Liver (tissue), 9 donors: ENCODE data around the gene CEBPG. TPM values are rescaled to one million over a fixed set of nuclear protein-coding genes. Genes with fewer than 3 reads are reported as not detected.
A peak's percentile ranks its signal among the peaks of the same experiment; 100 is the strongest.

Experiments used
- DNase-seq: peaks from one replicate; pipeline ENCODE4 v3.0.0-alpha.2; 2017; ENCODE audit warnings: low spot score
- H3K27ac ChIP-seq, 2 donors: one replicate each; pipeline ENCODE4 v1.7.0; 2013; ENCODE audit warnings: inconsistent platforms in 2 of 2, low read length in 2 of 2, control low read depth in 1 of 2, low read depth in 1 of 2, mild to moderate bottlenecking in 1 of 2
- H3K27me3 ChIP-seq, 4 donors: one replicate each; pipeline versions ENCODE4 v1.6.1 to v1.7.0; 2013; ENCODE audit warnings: low read length in 3 of 4, inconsistent platforms in 1 of 4, mild to moderate bottlenecking in 1 of 4, moderate library complexity in 1 of 4; ENCODE audit not compliant: control insufficient read depth in 4 of 4, insufficient read depth in 4 of 4
- H3K36me3 ChIP-seq, 4 donors: one replicate each; pipeline versions ENCODE4 v1.6.1 to v1.7.0; 2013; ENCODE audit warnings: low read length in 3 of 4, mild to moderate bottlenecking in 3 of 4, low read depth in 1 of 4, moderate library complexity in 1 of 4; ENCODE audit not compliant: control insufficient read depth in 4 of 4, insufficient read depth in 3 of 4
- H3K4me1 ChIP-seq, 4 donors: one replicate each; pipeline versions ENCODE4 v1.6.1 to v1.7.0; 2013; ENCODE audit warnings: low read length in 3 of 4, mild to moderate bottlenecking in 3 of 4, moderate library complexity in 1 of 4; ENCODE audit not compliant: control insufficient read depth in 4 of 4, insufficient read depth in 4 of 4
- H3K4me3 ChIP-seq, 3 donors: one replicate each; pipeline versions ENCODE4 v1.6.1 to v1.7.0; 2013; ENCODE audit warnings: low read length in 3 of 3, control low read depth in 1 of 3, low read depth in 1 of 3, mild to moderate bottlenecking in 1 of 3
- H3K9ac ChIP-seq, 2 donors: one replicate each; pipeline ENCODE4 v1.7.0; 2013; ENCODE audit warnings: low read length in 2 of 2, mild to moderate bottlenecking in 2 of 2, moderate library complexity in 2 of 2, control low read depth in 1 of 2, low read depth in 1 of 2
- H3K9me3 ChIP-seq, 4 donors: one replicate each; pipeline versions ENCODE4 v1.6.1 to v1.7.0; 2013; ENCODE audit warnings: low read length in 3 of 4; ENCODE audit not compliant: control insufficient read depth in 4 of 4
- EGR1 ChIP-seq, 2 donors: IDR thresholded peaks; 2 replicates each; pipeline ENCODE4 v1.6.1; 2016 to 2018; ENCODE audit warnings: antibody characterized with exemption in 2 of 2, low read depth in 2 of 2
- FOXA1 ChIP-seq: IDR thresholded peaks from 2 replicates; pipeline ENCODE4 v1.6.1; 2016; ENCODE audit warnings: antibody characterized with exemption
- FOXA2 ChIP-seq: IDR thresholded peaks from 2 replicates; pipeline ENCODE4 v1.6.1; 2016; ENCODE audit warnings: antibody characterized with exemption
- GABPA ChIP-seq, 2 donors: IDR thresholded peaks in 1 of 2; conservative IDR thresholded peaks in 1 of 2; 2 replicates each; pipeline ENCODE4 v1.6.1; 2016; ENCODE audit warnings: antibody characterized with exemption in 2 of 2, mild to moderate bottlenecking in 1 of 2, moderate library complexity in 1 of 2
- HNF4A ChIP-seq, 2 donors: conservative IDR thresholded peaks; 2 replicates each; pipeline ENCODE4 v1.6.1; 2016; ENCODE audit warnings: antibody characterized with exemption in 2 of 2, mild to moderate bottlenecking in 2 of 2
- HNF4G ChIP-seq: IDR thresholded peaks from 2 replicates; pipeline ENCODE4 v1.6.1; 2016; ENCODE audit warnings: antibody characterized with exemption
- JUND ChIP-seq, 2 donors: IDR thresholded peaks; 2 replicates each; pipeline ENCODE4 v1.6.1; 2016; ENCODE audit warnings: antibody characterized with exemption in 2 of 2
- NR2F2 ChIP-seq: IDR thresholded peaks from 2 replicates; pipeline ENCODE4 v1.6.1; 2016; ENCODE audit warnings: antibody characterized with exemption
- RAD21 ChIP-seq, 2 donors: IDR thresholded peaks; 2 replicates each; pipeline ENCODE4 v1.6.1; 2016; ENCODE audit warnings: antibody characterized with exemption in 2 of 2, mild to moderate bottlenecking in 2 of 2
- RXRA ChIP-seq, 2 donors: IDR thresholded peaks; 2 replicates each; pipeline ENCODE4 v1.6.1; 2017 to 2018; ENCODE audit warnings: antibody characterized with exemption in 2 of 2, mild to moderate bottlenecking in 1 of 2
- SP1 ChIP-seq: IDR thresholded peaks from 2 replicates; pipeline ENCODE4 v1.6.1; 2018; ENCODE audit warnings: antibody characterized with exemption, mild to moderate bottlenecking
- TAF1 ChIP-seq: conservative IDR thresholded peaks from 2 replicates; pipeline ENCODE4 v1.6.1; 2016; ENCODE audit warnings: antibody characterized with exemption, mild to moderate bottlenecking
- YY1 ChIP-seq: IDR thresholded peaks from 2 replicates; pipeline ENCODE4 v1.6.1; 2016; ENCODE audit warnings: antibody characterized with exemption, mild to moderate bottlenecking
- WGBS: extraction: QIAGEN DNeasy Blood & Tissue Kit; methylation state at CpG from one replicate; pipeline ENCODE4 v1.1.7; 2013; 5-methylcytosine and 5-hydroxymethylcytosine counted together
- polyA plus RNA-seq, 2 donors: library from polyadenylated mRNA; stranded (reverse) in 1 of 2; unstranded in 1 of 2; fragments of 200-250 nt in 1 of 2; fragments of >200 nt in 1 of 2; fragmentation: Nextera tagmentation in 1 of 2; extraction: Ambion mirVana in 1 of 2; gene quantifications; one replicate each; pipeline versions ENCODE4 v1.2.1 to v1.2.3, GENCODE V29; 2013 to 2015
- total RNA-seq, 2 donors: library from RNA; depleted of rRNA; stranded (reverse); fragments of >200 nt; gene quantifications; one replicate each; pipeline ENCODE4 v1.2.3, GENCODE V29; 2014
- TF ChIP-seq, protein P1 (sequence below): IDR thresholded peaks from 2 replicates; pipeline ENCODE4 v1.6.1; 2016; ENCODE audit warnings: antibody characterized with exemption
- TF ChIP-seq, protein P2 (sequence below): IDR thresholded peaks from 2 replicates; pipeline ENCODE4 v1.6.1; 2016; ENCODE audit warnings: antibody characterized with exemption
- TF ChIP-seq, protein P3 (sequence below): IDR thresholded peaks from 2 replicates; pipeline ENCODE4 v1.6.1; 2016; ENCODE audit warnings: antibody characterized with exemption, mild to moderate bottlenecking
- TF ChIP-seq, protein P4 (sequence below): IDR thresholded peaks from 2 replicates; pipeline ENCODE4 v1.6.1; 2016; ENCODE audit warnings: antibody characterized with exemption
- TF ChIP-seq, protein P5 (sequence below): fragments of 150-350 bp; IDR thresholded peaks from 2 replicates; pipeline ENCODE4 v1.5.1; 2017; ENCODE audit warnings: improper control_type of control experiment, low read depth, low read length; ENCODE audit not compliant: missing input control
- donor health status: healthy.
- donor health status: healthy.
- donor health status: healthy.
- donor health status: healthy.
- donor health status: healthy.

Gene CEBPG
- total and polyA plus RNA-seq, 4 donors, result 16.9 to 36.1 (median 24.2) TPM

DNA sequence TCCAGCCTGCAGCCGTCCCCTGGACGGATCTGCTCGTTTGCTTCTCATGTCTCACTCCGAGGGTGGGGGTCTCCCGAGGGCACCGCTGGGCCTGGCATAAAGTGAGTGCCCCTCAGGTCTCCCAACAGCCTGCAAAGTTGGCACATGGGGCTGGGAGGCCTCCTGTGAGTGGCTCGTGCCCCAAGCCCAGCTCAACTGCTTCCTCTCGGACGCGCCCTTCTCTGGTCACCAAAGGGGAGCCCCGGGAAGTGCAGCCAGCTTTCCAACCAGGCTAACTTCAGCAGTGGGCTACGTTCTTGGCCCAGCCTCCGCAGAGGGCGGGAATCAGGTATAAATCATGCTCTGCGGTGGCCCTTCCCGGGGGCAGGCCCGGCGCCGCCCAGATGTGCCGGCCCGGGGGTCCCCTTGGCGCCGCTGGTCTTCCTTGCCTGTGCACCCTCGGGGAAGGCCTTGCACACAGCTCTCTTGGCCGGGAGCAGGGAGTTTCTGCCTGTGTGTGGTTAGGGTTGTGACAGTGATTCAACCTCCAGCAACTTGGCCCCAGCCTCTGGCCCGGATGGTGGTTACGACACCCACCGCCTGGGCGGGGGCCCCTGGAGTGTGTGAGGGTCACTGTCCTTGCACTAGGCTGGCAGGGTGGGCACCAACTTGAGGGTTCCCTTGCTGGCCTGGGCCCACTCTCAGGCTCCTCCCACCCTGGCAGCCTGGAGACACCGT lies 20.7 kb downstream of the CEBPG start:
- Histone ChIP-seq H3K4me1 (peaks cover 68 to 98% (median 84%) of the 10 kb centered on the region in 4 donors), H3K36me3 (no peaks in the 10 kb centered on the region), H3K27ac (peak overlapping the region; percentile 90 to 91), H3K27me3 (no peaks in the 10 kb centered on the region), H3K9me3 (no peaks in the 10 kb centered on the region), H3K4me3 (no peak overlapping the region), H3K9ac (peak overlapping the region in 1 of 2 donors; percentile 13)
- peak; percentile 56 for DNase-seq
- WGBS, result 36% methylated on average over 30 of the region's 30 CpGs
- TF ChIP-seq, protein P1, sequence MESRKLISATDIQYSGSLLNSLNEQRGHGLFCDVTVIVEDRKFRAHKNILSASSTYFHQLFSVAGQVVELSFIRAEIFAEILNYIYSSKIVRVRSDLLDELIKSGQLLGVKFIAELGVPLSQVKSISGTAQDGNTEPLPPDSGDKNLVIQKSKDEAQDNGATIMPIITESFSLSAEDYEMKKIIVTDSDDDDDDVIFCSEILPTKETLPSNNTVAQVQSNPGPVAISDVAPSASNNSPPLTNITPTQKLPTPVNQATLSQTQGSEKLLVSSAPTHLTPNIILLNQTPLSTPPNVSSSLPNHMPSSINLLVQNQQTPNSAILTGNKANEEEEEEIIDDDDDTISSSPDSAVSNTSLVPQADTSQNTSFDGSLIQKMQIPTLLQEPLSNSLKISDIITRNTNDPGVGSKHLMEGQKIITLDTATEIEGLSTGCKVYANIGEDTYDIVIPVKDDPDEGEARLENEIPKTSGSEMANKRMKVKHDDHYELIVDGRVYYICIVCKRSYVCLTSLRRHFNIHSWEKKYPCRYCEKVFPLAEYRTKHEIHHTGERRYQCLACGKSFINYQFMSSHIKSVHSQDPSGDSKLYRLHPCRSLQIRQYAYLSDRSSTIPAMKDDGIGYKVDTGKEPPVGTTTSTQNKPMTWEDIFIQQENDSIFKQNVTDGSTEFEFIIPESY, result no peak
- no peak for TF ChIP-seq NR2F2
- TF ChIP-seq GABPA (IDR thresholded peaks at IDR 0.05 in 1 of 2, conservative IDR thresholded peaks at IDR 0.05 in 1 of 2), result no peak
- peak; percentile 66 to 73 for TF ChIP-seq RXRA (IDR thresholded peaks at IDR 0.05)
- TF ChIP-seq EGR1 (IDR thresholded peaks at IDR 0.05; ENCODE audit: low read depth in 2 of 2), result no peak
- TF ChIP-seq, protein P2, sequence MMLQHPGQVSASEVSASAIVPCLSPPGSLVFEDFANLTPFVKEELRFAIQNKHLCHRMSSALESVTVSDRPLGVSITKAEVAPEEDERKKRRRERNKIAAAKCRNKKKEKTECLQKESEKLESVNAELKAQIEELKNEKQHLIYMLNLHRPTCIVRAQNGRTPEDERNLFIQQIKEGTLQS, result peak; percentile 30
- TF ChIP-seq, protein P3, sequence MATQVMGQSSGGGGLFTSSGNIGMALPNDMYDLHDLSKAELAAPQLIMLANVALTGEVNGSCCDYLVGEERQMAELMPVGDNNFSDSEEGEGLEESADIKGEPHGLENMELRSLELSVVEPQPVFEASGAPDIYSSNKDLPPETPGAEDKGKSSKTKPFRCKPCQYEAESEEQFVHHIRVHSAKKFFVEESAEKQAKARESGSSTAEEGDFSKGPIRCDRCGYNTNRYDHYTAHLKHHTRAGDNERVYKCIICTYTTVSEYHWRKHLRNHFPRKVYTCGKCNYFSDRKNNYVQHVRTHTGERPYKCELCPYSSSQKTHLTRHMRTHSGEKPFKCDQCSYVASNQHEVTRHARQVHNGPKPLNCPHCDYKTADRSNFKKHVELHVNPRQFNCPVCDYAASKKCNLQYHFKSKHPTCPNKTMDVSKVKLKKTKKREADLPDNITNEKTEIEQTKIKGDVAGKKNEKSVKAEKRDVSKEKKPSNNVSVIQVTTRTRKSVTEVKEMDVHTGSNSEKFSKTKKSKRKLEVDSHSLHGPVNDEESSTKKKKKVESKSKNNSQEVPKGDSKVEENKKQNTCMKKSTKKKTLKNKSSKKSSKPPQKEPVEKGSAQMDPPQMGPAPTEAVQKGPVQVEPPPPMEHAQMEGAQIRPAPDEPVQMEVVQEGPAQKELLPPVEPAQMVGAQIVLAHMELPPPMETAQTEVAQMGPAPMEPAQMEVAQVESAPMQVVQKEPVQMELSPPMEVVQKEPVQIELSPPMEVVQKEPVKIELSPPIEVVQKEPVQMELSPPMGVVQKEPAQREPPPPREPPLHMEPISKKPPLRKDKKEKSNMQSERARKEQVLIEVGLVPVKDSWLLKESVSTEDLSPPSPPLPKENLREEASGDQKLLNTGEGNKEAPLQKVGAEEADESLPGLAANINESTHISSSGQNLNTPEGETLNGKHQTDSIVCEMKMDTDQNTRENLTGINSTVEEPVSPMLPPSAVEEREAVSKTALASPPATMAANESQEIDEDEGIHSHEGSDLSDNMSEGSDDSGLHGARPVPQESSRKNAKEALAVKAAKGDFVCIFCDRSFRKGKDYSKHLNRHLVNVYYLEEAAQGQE, result peak; percentile 50
- no peak for TF ChIP-seq FOXA1
- no peak for TF ChIP-seq HNF4G
- TF ChIP-seq SP1, result peak; percentile 55
- TF ChIP-seq YY1, result peak; percentile 33
- TF ChIP-seq, protein P4, sequence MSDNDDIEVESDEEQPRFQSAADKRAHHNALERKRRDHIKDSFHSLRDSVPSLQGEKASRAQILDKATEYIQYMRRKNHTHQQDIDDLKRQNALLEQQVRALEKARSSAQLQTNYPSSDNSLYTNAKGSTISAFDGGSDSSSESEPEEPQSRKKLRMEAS, result no peak
- TF ChIP-seq, protein P5, sequence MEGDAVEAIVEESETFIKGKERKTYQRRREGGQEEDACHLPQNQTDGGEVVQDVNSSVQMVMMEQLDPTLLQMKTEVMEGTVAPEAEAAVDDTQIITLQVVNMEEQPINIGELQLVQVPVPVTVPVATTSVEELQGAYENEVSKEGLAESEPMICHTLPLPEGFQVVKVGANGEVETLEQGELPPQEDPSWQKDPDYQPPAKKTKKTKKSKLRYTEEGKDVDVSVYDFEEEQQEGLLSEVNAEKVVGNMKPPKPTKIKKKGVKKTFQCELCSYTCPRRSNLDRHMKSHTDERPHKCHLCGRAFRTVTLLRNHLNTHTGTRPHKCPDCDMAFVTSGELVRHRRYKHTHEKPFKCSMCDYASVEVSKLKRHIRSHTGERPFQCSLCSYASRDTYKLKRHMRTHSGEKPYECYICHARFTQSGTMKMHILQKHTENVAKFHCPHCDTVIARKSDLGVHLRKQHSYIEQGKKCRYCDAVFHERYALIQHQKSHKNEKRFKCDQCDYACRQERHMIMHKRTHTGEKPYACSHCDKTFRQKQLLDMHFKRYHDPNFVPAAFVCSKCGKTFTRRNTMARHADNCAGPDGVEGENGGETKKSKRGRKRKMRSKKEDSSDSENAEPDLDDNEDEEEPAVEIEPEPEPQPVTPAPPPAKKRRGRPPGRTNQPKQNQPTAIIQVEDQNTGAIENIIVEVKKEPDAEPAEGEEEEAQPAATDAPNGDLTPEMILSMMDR, result no peak
- no peak for TF ChIP-seq FOXA2
- peak; percentile 65 for TF ChIP-seq TAF1
- peak in 1 of 2 donors; percentile 59 for TF ChIP-seq HNF4A (conservative IDR thresholded peaks at IDR 0.05)
- no peak for TF ChIP-seq JUND (IDR thresholded peaks at IDR 0.05)
- TF ChIP-seq RAD21 (IDR thresholded peaks at IDR 0.05), result peak in 1 of 2 donors; percentile 8
